Kidney epithelial cell (primary cell): ENCODE measurements around the gene NOP9. TPM values are rescaled to one million over a fixed set of nuclear protein-coding genes. Genes with fewer than 3 reads are reported as not detected.

Experiments
- DNase-seq: peaks from one replicate; pipeline ENCODE4 v3.0.0-alpha.2; 2010; ENCODE audit warnings: low read depth
- H3K27me3 ChIP-seq: 2 replicates; pipeline ENCODE4 v1.6.0; 2011; ENCODE audit warnings: low read length; ENCODE audit not compliant: control insufficient read depth, insufficient read depth
- H3K36me3 ChIP-seq: 2 replicates; pipeline ENCODE4 v1.5.1; 2011; ENCODE audit warnings: low read length; ENCODE audit not compliant: control insufficient read depth, insufficient read depth
- H3K4me3 ChIP-seq: 2 replicates; pipeline ENCODE4 v1.5.1; 2011; ENCODE audit warnings: low read depth, mild to moderate bottlenecking, control low read depth, low read length
- CTCF ChIP-seq: IDR thresholded peaks from 2 replicates; pipeline ENCODE4 v1.5.1; 2011; ENCODE audit warnings: mild to moderate bottlenecking, moderate library complexity, low read length, control low read depth, inconsistent platforms; ENCODE audit not compliant: insufficient read depth, poor library complexity, severe bottlenecking
- total RNA-seq: library from RNA; depleted of rRNA; stranded (reverse); fragments of >200 nt; gene quantifications from 2 replicates; pipeline ENCODE4 v1.2.3, GENCODE V29; 2015

NOP9 gene
- total RNA-seq, 1 donor from 2014 or later, result 28.7 TPM

GRCh38 chr14:24277071-24277470, 22.6 kb upstream of the NOP9 start:
- Histone ChIP-seq H3K27me3 (no peaks in the 10 kb centered on the region), H3K4me3 (no peak overlapping the region), H3K36me3 (no peaks in the 10 kb centered on the region)
- DNase-seq, result no peak
- TF ChIP-seq CTCF, result no peak

DNA sequence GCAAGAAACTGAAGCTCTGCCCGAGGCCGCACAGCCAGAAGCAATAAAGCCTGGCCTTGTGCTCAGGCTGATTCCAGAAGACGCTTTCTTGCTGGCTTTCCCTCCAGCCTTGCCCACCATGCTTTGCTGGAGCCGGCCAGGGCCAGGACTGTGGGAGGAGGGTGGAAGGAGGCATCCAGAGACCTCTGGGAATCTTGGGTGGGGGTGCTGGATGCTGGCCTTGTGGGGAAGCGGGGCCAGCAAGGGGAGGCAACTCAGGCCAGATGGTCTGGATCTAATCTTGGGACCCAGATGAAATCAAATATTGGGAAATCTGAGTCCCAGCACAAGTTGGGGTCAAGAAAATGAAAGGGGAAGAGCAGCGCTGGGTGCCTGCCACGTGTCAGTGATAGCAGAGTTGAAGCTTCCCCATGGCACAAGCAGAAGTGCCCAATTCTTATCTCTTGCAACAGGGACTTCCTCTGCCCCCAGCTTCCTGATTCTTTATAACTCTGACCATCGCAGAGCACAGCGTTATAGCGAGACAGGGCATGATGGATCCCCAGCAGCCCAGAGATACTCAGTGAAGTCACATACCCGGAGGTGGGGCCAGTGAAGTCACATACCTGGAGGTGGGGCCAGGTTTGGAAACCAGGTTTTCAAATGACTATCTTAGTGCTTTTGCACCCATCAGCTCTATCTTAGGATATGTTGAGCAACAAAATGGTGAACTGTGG, 21.9 kb upstream of the NOP9 start:
- Histone ChIP-seq H3K36me3 (no peaks in the 10 kb centered on the region), H3K27me3 (no peaks in the 10 kb centered on the region), H3K4me3 (no peak overlapping the region)
- TF ChIP-seq CTCF, result no peak
- DNase-seq, result no peak

- Histone ChIP-seq H3K4me3 (no peak overlapping the region), H3K27me3 (no peaks in the 10 kb centered on the region), H3K36me3 (no peaks in the 10 kb centered on the region)
- DNase-seq, result no peak
- no peak for TF ChIP-seq CTCF
Observed at GRCh38 chr14:24278424-24278823, 21.2 kb upstream of the NOP9 start.

DNA sequence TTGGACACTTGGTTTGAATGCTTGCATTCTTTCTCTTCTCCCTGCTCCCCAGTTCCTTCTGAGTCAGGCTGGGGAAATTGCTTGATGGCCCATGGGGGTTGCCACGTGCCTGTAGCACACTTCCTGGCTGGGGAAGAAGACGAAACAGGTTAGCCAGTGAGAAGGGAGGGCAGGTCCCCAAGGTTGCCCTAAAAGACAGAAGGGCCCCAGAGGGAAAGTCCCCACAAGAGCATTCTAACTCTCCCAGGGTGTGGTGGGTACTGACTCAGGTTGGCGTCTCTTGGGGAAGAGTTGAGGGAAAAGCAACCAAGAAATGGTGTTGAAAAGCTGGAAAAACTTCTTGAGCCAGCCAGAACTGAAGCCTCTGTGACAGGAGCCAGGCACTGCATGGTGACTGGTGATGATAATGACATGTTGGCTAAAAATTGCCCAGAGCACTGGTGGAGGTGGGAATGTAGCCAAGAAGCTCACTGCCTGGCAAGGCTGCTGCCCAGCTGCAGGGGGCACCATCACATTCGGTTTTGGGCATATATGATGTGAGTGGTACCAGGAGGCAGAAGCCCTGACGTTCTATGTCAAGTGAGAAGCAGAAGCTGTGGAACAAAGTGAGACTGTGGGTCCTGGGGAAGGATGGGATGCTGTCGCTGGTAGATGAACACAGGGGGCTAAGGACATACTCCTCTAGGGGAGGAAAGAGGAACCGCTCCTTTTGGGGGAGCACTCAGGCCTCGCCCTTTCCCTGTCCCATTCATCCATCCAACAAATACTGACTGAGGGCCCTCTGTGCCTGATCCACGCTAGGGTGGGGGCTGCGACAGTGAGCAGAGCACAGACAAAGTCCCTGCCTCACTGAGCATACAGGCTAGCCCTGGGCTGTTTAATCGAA, 20.1 kb upstream of the NOP9 start:
- no peak overlapping the region for H3K4me3 ChIP-seq
- DNase-seq, result no peak
- peak; percentile 12 for TF ChIP-seq CTCF
- H3K27me3 ChIP-seq, result no peaks in the 10 kb centered on the region
- H3K36me3 ChIP-seq, result no peaks in the 10 kb centered on the region

DNA sequence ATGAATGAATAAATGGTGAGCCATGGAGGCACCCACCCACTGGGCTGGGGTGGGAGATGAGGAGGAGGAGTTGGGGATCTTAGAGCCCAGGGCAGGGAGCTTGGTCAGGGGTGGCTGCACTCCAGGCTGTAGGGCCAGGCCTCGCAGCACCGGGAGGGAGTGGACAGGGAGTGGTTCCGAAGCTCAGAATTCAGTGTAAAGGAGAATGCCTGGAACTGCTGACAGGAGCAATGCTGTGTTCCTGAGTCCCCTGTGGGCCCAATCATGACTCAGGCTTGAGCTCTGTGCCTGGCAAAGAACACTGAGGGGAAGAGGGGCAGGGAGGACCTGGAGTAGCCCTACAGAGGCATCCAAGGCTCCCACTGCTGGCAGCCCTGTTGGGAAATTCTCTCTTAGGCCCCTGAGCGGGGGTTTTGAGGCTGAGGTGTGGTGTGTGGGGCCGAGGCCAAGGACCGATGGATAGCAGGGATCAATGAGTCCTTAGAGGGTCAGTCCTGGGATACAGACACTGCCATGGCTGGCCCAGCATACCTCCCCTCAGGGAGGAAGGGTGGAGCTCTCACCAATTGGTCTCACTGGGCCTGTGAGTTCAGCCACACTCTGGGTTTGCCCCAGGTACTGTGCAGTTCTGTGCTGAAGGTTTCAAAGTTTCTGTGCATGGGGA, 18.7 kb upstream of the NOP9 start:
- no peak for TF ChIP-seq CTCF
- H3K36me3 ChIP-seq, result no peaks in the 10 kb centered on the region
- DNase-seq, result no peak
- H3K27me3 ChIP-seq, result no peaks in the 10 kb centered on the region
- H3K4me3 ChIP-seq, result no peak overlapping the region
